Thoracic aorta (tissue), 2 donors: ENCODE measurements around the gene TRPV5. TPM values are rescaled to one million over a fixed set of nuclear protein-coding genes. Genes with fewer than 3 reads are reported as not detected.

ENCODE experiments used
- ATAC-seq: fragments of 150-250 bp; one replicate; pipeline ENCODE4 v1.8.0; 2017; ENCODE audit warnings: low read depth; ENCODE audit not compliant: insufficient number of reproducible peaks, low FRiP score
- DNase-seq: peaks from one replicate; pipeline ENCODE4 v3.0.0-alpha.2; 2020; ENCODE audit warnings: low spot score
- H3K27ac ChIP-seq, 2 donors: fragments of 200-600 bp; sonication (generic); 1 replicate in 1 of 2; 2 replicates in 1 of 2; pipeline ENCODE4 v1.5.1; 2016; ENCODE audit warnings: mild to moderate bottlenecking in 2 of 2, moderate library complexity in 2 of 2
- H3K27me3 ChIP-seq: fragments of 200-600 bp; sonication (generic); replicated peaks from 2 replicates; pipeline ENCODE4 v1.6.0; 2016; ENCODE audit warnings: mild to moderate bottlenecking; ENCODE audit not compliant: insufficient read depth
- H3K36me3 ChIP-seq: fragments of 200-600 bp; sonication (generic); one replicate; pipeline ENCODE4 v1.5.1; 2016
- H3K4me1 ChIP-seq, 2 donors: fragments of 200-600 bp; sonication (generic); 1 replicate in 1 of 2; 2 replicates in 1 of 2; pipeline versions ENCODE4 v1.5.1 to v1.6.0; 2016; ENCODE audit warnings: low read depth in 2 of 2, mild to moderate bottlenecking in 1 of 2; ENCODE audit not compliant: control insufficient read depth in 1 of 2
- H3K4me3 ChIP-seq: fragments of 200-600 bp; sonication (generic); 2 replicates; pipeline ENCODE4 v1.5.1; 2016; ENCODE audit warnings: mild to moderate bottlenecking
- H3K9me3 ChIP-seq: fragments of 200-600 bp; sonication (generic); 2 replicates; pipeline ENCODE4 v1.5.1; 2016
- CTCF ChIP-seq: fragments of 200-600 bp; sonication (generic); IDR thresholded peaks from one replicate; pipeline ENCODE4 v1.5.1; 2019; ENCODE audit warnings: antibody characterized with exemption
- total RNA-seq, 2 donors: library from RNA; depleted of rRNA; stranded (reverse); fragments of >200 nt; gene quantifications; one replicate each; pipeline versions ENCODE4 v1.1.0 to v1.2.3, GENCODE V29; 2016

Gene TRPV5
- total RNA-seq, 2 donors from 2014 or later: not detected

- no peaks in the 10 kb centered on the region for H3K9me3 ChIP-seq
- no peak overlapping the region for H3K27ac ChIP-seq
- H3K27me3 ChIP-seq: no peaks in the 10 kb centered on the region
- H3K36me3 ChIP-seq: no peaks in the 10 kb centered on the region
- H3K4me3 ChIP-seq: no peak overlapping the region
- ATAC-seq: no peak
- no peak for TF ChIP-seq CTCF
- DNase-seq: no peak
- no peaks in the 10 kb centered on the region for H3K4me1 ChIP-seq
These were observed 462 bp downstream of the TRPV5 start for GRCh38 chr7:142933092-142933475.

GRCh38 chr7:142932386-142933091, 1.0 kb downstream of the TRPV5 start:
- ATAC-seq (no peak), DNase-seq (no peak)
- no peak for TF ChIP-seq CTCF

GRCh38 chr7:142930126-142930730, 3.3 kb downstream of the TRPV5 start:
- Histone ChIP-seq H3K27me3 (no peaks in the 10 kb centered on the region), H3K9me3 (no peaks in the 10 kb centered on the region), H3K36me3 (no peaks in the 10 kb centered on the region), H3K4me1 (no peaks in the 10 kb centered on the region), H3K4me3 (no peak overlapping the region), H3K27ac (no peak overlapping the region)
- ATAC-seq (no peak), DNase-seq (no peak)
- no peak for TF ChIP-seq CTCF

More at GRCh38 chr7:142932386-142933091, 1.0 kb downstream of the TRPV5 start:
- Histone ChIP-seq H3K4me1 (no peaks in the 10 kb centered on the region), H3K27me3 (no peaks in the 10 kb centered on the region), H3K36me3 (no peaks in the 10 kb centered on the region), H3K4me3 (no peak overlapping the region), H3K27ac (no peak overlapping the region), H3K9me3 (no peaks in the 10 kb centered on the region)

- no peak for TF ChIP-seq CTCF
- no peaks in the 10 kb centered on the region for H3K9me3 ChIP-seq
- no peak for ATAC-seq
- no peaks in the 10 kb centered on the region for H3K27me3 ChIP-seq
- H3K27ac ChIP-seq: no peak overlapping the region
- no peak overlapping the region for H3K4me3 ChIP-seq
- DNase-seq: no peak
- no peaks in the 10 kb centered on the region for H3K4me1 ChIP-seq
- no peaks in the 10 kb centered on the region for H3K36me3 ChIP-seq
These were observed 5.6 kb downstream of the TRPV5 start for GRCh38 chr7:142927949-142928348.

GRCh38 chr7:142927085-142927745, 6.3 kb downstream of the TRPV5 start:
- H3K27ac ChIP-seq: no peak overlapping the region
- no peak for TF ChIP-seq CTCF
- no peaks in the 10 kb centered on the region for H3K36me3 ChIP-seq
- no peaks in the 10 kb centered on the region for H3K27me3 ChIP-seq
- H3K4me3 ChIP-seq: no peak overlapping the region
- H3K4me1 ChIP-seq: no peaks in the 10 kb centered on the region
- ATAC-seq: no peak
- no peaks in the 10 kb centered on the region for H3K9me3 ChIP-seq
- DNase-seq: no peak
